GM12872 (cell line): Measurements from ENCODE around the gene NGFR.

Experiments
- TF ChIP-seq, protein P1 (sequence below): IDR thresholded peaks from 3 replicates; pipeline ENCODE4 v1.5.1; 2011; ENCODE audit warnings: low read depth, mild to moderate bottlenecking, low read length, moderate library complexity; ENCODE audit not compliant: insufficient read depth

Gene NGFR, protein sequence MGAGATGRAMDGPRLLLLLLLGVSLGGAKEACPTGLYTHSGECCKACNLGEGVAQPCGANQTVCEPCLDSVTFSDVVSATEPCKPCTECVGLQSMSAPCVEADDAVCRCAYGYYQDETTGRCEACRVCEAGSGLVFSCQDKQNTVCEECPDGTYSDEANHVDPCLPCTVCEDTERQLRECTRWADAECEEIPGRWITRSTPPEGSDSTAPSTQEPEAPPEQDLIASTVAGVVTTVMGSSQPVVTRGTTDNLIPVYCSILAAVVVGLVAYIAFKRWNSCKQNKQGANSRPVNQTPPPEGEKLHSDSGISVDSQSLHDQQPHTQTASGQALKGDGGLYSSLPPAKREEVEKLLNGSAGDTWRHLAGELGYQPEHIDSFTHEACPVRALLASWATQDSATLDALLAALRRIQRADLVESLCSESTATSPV

DNA sequence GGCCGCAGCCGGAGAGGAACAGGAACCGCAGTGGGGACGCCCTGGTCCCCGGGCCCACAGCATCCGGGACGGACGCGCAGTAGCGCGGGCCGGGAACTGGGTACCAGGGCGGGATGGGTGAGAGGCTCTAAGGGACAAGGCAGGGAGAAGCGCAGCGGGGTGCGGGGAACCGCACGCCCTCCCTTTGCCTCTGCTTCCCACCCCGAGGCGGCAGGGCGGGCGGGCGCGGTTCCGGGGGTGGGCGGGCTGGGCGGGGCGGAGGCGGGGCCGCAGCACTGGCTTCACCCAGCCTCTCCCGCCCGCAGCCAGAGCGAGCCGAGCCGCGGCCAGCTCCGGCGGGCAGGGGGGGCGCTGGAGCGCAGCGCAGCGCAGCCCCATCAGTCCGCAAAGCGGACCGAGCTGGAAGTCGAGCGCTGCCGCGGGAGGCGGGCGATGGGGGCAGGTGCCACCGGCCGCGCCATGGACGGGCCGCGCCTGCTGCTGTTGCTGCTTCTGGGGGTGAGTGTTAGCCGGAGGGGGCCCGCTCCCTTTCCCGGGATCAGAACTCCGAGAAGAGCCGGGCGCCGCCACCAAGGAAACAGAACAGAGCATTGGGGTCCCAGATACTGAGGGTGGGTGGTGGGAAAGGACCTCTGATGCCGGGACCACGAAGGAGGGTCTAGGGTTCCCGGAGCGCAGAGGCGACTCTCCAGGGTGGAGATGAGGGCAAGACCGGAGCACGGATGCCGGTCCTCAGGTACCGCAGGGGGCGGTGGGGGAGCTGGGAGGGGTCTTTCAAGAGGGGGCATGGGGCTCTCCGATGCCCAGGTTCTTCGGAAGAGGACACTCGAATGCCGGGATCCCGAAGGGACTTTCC lies at the start of gene NGFR:
Gene NGFR (plus strand): TSS at position 308 of the 856 bp plus-strand sequence. CDS start 125 bp downstream, at position 433.
- TF ChIP-seq, protein P1, sequence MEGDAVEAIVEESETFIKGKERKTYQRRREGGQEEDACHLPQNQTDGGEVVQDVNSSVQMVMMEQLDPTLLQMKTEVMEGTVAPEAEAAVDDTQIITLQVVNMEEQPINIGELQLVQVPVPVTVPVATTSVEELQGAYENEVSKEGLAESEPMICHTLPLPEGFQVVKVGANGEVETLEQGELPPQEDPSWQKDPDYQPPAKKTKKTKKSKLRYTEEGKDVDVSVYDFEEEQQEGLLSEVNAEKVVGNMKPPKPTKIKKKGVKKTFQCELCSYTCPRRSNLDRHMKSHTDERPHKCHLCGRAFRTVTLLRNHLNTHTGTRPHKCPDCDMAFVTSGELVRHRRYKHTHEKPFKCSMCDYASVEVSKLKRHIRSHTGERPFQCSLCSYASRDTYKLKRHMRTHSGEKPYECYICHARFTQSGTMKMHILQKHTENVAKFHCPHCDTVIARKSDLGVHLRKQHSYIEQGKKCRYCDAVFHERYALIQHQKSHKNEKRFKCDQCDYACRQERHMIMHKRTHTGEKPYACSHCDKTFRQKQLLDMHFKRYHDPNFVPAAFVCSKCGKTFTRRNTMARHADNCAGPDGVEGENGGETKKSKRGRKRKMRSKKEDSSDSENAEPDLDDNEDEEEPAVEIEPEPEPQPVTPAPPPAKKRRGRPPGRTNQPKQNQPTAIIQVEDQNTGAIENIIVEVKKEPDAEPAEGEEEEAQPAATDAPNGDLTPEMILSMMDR: no peak

DNA sequence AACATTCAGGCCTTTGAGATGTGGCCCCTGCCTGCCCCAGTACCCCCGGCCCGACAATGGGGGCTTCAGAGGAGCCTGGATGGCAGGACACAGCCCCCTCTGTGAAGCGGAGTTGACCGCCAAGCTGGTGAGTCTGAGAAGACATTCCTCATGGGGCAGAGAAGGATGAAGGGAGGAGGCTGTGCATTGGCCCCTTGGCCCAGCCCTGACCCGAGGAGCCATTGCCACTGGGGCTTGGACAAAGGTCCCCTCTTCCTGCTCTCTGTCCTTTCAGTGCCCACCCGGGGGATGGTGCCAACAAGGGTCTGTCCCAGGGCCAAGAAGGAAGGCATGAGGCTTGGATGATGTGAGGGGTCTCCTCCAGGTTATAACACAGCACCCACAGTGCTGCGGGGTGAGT lies 49.5 kb upstream of the NGFR start:
- TF ChIP-seq, protein P1: no peak

DNA sequence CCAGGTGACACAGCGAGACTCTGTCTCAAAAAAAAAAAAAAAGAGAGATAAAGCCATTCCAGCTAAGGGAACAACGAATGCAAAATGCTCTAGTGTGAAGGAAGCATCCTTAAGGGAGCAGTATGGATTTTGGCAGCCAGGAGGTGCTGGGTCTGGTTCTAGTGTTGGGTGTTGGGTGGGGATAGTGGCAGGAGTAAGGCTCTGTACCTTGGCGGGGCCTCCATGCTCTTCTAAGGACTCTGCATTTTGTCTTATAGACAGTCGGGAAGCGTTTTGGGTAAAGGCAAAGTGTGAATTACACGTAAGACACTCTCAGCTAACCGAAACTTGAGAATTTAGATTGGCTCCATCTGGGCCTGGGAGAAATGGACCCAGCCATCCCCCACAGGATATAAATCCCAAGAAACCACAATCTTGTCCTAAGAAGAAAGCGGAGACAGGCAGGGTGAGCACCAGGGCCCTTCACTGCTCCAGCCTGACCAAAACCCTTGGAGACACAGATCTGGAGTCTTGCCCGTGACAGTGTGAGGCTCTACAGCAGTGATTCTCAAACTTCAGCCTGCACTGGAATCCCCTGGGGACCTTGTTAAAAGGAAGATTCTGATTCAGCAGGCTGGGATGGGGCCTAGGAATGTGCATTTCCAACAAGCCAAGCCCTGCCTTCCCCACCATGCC lies 47.3 kb upstream of the NGFR start:
- TF ChIP-seq, protein P1: no peak

DNA sequence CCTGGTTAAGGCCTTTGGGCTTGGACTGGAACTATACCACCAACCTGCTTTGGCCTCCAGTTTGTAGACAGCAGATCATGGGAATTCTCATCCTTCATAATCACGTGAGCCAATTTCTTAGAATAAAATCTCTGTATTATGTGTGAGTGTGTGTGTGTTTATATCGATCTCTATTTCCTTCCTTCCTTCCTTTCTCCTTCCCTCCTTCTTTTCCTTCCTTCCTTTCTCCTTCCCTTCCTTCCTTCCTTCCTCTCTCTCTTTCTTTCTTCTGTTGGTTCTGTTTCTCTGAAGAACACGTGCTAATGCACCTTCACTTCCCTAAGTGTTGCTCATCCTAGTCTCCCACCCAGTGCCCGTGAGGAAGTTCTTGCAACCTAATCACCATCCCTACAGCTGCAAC lies 44.9 kb upstream of the NGFR start:
- TF ChIP-seq, protein P1: no peak

DNA sequence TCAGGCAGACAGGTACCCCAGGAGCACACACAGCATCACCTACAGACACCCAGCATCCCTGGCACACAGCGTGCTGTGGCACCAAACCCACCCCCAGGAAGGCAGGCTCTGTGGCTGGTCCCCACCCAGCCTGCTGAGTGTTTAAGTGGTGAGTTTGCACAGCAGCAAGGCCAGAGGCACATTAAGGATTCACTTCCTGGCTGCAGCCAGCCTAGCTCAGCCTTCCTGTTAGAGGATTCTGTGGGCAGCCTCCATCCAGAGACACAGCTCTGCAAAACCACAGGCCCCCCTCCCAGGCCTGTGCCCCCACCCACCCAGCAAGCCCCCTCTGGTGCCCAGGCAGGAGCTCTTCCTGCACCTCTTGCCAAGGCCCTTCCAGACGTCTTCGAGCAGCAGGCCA lies 44.4 kb upstream of the NGFR start:
- TF ChIP-seq, protein P1: no peak

DNA sequence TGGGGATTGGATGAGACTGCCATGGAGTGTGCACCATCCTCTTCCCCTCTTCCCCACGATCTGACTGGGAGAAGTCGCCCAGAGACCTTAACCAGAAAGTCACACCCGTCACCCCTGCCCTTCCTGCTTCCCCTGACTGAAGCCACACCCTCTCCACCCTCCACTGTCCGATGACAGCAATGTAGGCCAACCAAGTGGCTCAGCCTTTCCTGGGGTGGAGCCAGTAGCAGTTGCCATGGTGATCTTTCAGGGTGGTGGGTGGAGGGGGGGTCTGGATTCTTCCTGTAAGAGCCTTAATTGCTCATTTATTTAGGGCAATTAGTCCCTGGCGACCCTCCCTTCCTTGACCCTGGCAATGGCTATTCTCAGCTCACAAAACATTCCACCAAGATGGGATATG lies 42.9 kb upstream of the NGFR start:
- TF ChIP-seq, protein P1: no peak

DNA sequence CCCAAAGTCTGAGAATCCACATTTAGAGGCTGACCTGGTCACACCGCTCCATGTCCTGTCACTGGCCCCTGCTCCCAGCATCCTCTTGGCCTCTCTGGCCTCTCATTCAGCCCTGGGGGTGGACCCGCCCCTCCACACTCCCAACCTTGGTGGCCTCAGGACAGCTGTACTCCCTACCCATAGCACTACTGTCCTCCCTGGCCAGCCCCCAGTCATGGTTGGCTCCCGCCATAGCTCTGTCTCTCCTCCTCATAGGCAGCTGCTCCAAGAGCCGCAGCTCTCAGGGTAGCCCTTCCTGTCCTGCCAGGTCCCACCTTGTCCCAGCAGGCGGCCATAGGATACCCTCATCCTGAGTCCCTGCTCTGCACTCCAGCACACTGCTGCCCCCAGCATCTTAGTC lies 42.4 kb upstream of the NGFR start:
- TF ChIP-seq, protein P1: no peak
